Measurements from ENCODE around the gene CIB4.

GRCh38 chr2:26542194-26542455 is 99.0 kb downstream of the CIB4 start:
- no peak for TF ChIP-seq PPARA (CRISPR knock-in tag; IDR thresholded peaks at IDR 0.05; ENCODE audit: borderline replicate concordance)
- no peak for TF ChIP-seq ZFP3 (CRISPR knock-in tag; IDR thresholded peaks at IDR 0.05)
- no peak for TF ChIP-seq CSDC2 (CRISPR knock-in tag; IDR thresholded peaks at IDR 0.05)
- no peak for TF ChIP-seq PATZ1 (CRISPR knock-in tag; IDR thresholded peaks at IDR 0.05; ENCODE audit: borderline replicate concordance)
- TF ChIP-seq POU6F1 (CRISPR knock-in tag; IDR thresholded peaks at IDR 0.05; ENCODE audit: borderline replicate concordance, low read depth), result no peak
- no peak for TF ChIP-seq ZFP30 (CRISPR knock-in tag; IDR thresholded peaks at IDR 0.05)
- no peak for TF ChIP-seq ZNF70 (CRISPR knock-in tag; IDR thresholded peaks at IDR 0.05)
- no peak for TF ChIP-seq ZNF565 (CRISPR knock-in tag; conservative IDR thresholded peaks at IDR 0.05; ENCODE audit: low read depth)
- TF ChIP-seq RARB (CRISPR knock-in tag; IDR thresholded peaks at IDR 0.05), result no peak
- no peak for TF ChIP-seq CREB5 (CRISPR knock-in tag; IDR thresholded peaks at IDR 0.05; ENCODE audit: low read depth)
- no peak for TF ChIP-seq ARNTL (CRISPR knock-in tag; IDR thresholded peaks at IDR 0.05; ENCODE audit: borderline replicate concordance, low read depth)
- TF ChIP-seq TOX (CRISPR knock-in tag; IDR thresholded peaks at IDR 0.05; ENCODE audit: borderline replicate concordance), result no peak
- TF ChIP-seq ESRRG (CRISPR knock-in tag; IDR thresholded peaks at IDR 0.05), result no peak

Measured in SK-N-SH treated with all-trans-retinoic acid at 6 μM for 48 hours (cell line).